ENCODE results near the gene COX6A2.

Gene COX6A2

DNA sequence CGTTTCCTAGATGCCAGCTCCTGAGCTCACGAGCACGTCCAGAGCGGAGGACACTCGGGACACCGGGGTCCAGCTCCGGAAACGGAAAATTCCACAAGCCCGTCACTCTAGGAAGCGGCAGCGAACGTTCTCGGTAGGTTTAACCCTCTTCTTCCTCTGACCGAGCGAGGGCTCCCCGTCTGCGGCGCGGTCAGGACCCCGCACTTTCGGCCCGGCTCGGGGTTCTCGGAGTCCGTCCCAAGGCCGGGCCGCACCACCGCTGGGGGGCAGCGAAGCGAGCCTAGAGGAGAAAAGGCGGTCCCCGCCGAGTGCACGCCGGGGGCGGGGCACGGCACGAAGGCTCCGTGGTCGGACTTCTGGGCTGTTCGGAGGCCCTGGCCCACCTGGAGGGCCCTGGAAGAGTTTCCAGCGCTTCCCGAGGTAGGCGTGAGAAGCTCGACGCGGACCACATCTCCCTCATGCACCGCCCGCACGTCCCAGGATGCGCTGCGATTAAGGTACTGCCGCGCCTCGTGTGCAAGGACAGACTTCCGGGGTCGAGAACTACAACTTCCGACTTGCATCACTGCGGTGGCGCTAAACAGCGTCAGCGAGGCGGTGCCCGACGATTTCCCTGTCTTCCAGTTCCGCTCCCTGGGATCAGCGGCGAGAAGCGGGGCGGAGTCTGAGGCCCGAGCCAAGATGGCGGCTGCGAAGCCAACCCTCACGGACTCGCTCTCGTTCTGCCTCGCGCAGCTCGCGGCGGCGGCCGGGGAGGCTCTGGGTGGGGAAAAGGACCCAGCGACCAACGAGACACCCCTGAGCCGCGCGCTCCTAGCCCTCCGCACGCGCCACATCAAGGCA, 30.9 kb upstream of the COX6A2 start, which contains the start of gene ARMC5:
TSS of gene ARMC5 (plus strand) at position 658 of the 843 bp plus-strand sequence. CDS start at position 682, 24 bp downstream.
- WGBS = under 1% methylated on average over 78 of the region's 91 CpGs

DNA sequence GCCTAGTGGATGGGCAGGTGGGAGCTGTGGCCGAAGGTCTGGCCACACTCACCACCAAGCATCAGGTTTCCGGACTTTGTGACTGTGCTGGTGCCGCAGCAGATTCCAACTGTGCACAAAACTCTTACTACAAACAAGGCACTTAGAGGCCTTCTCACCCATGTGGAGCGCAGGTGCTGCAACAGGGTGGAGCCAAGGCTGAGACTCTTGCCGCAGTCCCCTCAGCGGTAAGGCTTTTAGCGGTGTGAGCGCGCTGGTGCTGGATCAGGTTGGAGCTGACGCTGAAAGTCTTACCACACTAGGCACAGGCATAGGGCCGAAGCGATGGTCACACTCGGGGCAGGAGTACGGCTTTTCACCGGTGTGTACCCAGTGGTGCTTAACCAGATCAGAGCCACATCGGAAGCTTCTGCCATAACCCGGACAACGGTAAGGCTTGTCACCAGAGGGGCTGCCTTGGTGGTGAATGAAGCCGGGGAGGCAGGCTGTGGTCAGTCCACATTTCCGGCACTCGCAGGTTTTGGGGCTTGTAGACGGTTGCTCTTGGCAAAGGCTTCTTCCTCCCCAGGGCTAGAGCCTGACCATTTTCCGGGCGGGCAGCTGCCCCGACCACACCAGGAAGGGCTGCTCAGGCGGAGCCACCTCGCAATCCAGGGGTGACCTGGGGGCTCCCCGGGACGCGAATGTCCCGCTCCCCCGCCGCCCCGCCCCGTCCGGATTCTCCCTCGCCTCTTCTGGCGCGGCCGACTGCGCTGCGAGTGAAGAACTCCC, 30.1 kb upstream of the COX6A2 start:
- H2BK15ac ChIP-seq (ENCODE audit: low read depth, poor library complexity, severe bottlenecking) = peak overlapping the region; percentile 2
- peak overlapping the region; percentile 84 to 89 for H3K18ac ChIP-seq (ENCODE audit: low read depth in 1 of 2, low read length in 2 of 2)
- H3K4me3 ChIP-seq (ENCODE audit: insufficient read depth in 1 of 2, low read depth in 1 of 2, low read length in 2 of 2) = peak overlapping the region; percentile 79 to 87
- peak overlapping the region in 1 of 2 experiments; percentile 9 for H3K14ac ChIP-seq (ENCODE audit: low read length in 2 of 2)
- peak overlapping the region; percentile 95 for H3K27ac ChIP-seq (ENCODE audit: low read length, poor library complexity, severe bottlenecking)
- peak overlapping the region; percentile 99 for H3K9ac ChIP-seq (ENCODE audit: low read length)
- peak overlapping the region in 1 of 2 experiments; percentile 10 for H3K4ac ChIP-seq (ENCODE audit: low read depth in 1 of 2, low read length in 2 of 2)
- peaks cover 31% of the 10 kb centered on the region for H3K79me1 ChIP-seq (replicated peaks; ENCODE audit: low read length, poor library complexity, severe bottlenecking)
- no peaks in the 10 kb centered on the region for H3K9me3 ChIP-seq (ENCODE audit: control insufficient read depth, low read length)
- no peak overlapping the region for H3K23ac ChIP-seq (ENCODE audit: low read length in 2 of 2)
- H3K27me3 ChIP-seq (ENCODE audit: control insufficient read depth in 1 of 2, insufficient read depth in 1 of 2, low read length in 2 of 2) = no peaks in the 10 kb centered on the region
- no peak overlapping the region for H2BK120ac ChIP-seq (ENCODE audit: low read depth, low read length)
- peak overlapping the region; percentile 8 for H4K8ac ChIP-seq (ENCODE audit: low read length)
- peaks cover 34% of the 10 kb centered on the region for H3K4me1 ChIP-seq (ENCODE audit: control insufficient read depth, insufficient read depth, low read depth, low read length)
- no peak overlapping the region for H2BK12ac ChIP-seq (ENCODE audit: low read length in 2 of 2)
- H3K4me2 ChIP-seq (ENCODE audit: low read length, poor library complexity, severe bottlenecking) = peak overlapping the region; percentile 83
- no peak overlapping the region for H2AK5ac ChIP-seq (ENCODE audit: low read length, severe bottlenecking)
- H3K36me3 ChIP-seq (ENCODE audit: control insufficient read depth in 1 of 2, insufficient read depth in 2 of 2, low read depth in 1 of 2, low read length in 2 of 2) = peaks cover 28 to 36% of the 10 kb centered on the region in 2 experiments
- no peak overlapping the region for H2AFZ ChIP-seq (ENCODE audit: low read depth, low read length)
- H4K91ac ChIP-seq (ENCODE audit: low read length) = peak overlapping the region; percentile 40
- DNase-seq = peak; percentile 65
- H2BK5ac ChIP-seq (ENCODE audit: low read depth, low read length, poor library complexity, severe bottlenecking) = peak overlapping the region; percentile 68
- WGBS = 5% methylated on average over 42 of the region's 42 CpGs

More for the DNA sequence above, 30.9 kb upstream of the COX6A2 start, which contains the start of gene ARMC5:
- H3K4ac ChIP-seq (ENCODE audit: low read depth in 1 of 2, low read length in 2 of 2) = peak within 1 kb of the TSS; percentile 96 to 99
- peaks cover 31% of the 10 kb centered on the region for H3K79me1 ChIP-seq (replicated peaks; ENCODE audit: low read length, poor library complexity, severe bottlenecking)
- peaks cover 27% of the 10 kb centered on the region for H3K4me1 ChIP-seq (ENCODE audit: control insufficient read depth, insufficient read depth, low read depth, low read length)
- peak within 1 kb of the TSS; percentile 93 for H2BK120ac ChIP-seq (ENCODE audit: low read depth, low read length)
- H4K91ac ChIP-seq (ENCODE audit: low read length) = peak within 1 kb of the TSS; percentile 99
- peaks cover 36 to 43% of the 10 kb centered on the region in 2 experiments for H3K36me3 ChIP-seq (ENCODE audit: control insufficient read depth in 1 of 2, insufficient read depth in 2 of 2, low read depth in 1 of 2, low read length in 2 of 2)
- peak within 1 kb of the TSS in 1 of 2 experiments; percentile 75 for H2BK12ac ChIP-seq (ENCODE audit: low read length in 2 of 2)
- no peaks in the 10 kb centered on the region for H3K27me3 ChIP-seq (ENCODE audit: control insufficient read depth in 1 of 2, insufficient read depth in 1 of 2, low read length in 2 of 2)
- peak within 1 kb of the TSS in 1 of 2 experiments; percentile 97 for H3K14ac ChIP-seq (ENCODE audit: low read length in 2 of 2)
- peak within 1 kb of the TSS in 1 of 2 experiments; percentile 84 for H3K23ac ChIP-seq (ENCODE audit: low read length in 2 of 2)
- H3K27ac ChIP-seq (ENCODE audit: low read length, poor library complexity, severe bottlenecking) = peak within 1 kb of the TSS; percentile 95
- peak within 1 kb of the TSS; percentile 100 for H3K18ac ChIP-seq (ENCODE audit: low read depth in 1 of 2, low read length in 2 of 2)
- DNase-seq = peak; percentile 99
- H3K9me3 ChIP-seq (ENCODE audit: control insufficient read depth, low read length) = no peaks in the 10 kb centered on the region
- H2BK5ac ChIP-seq (ENCODE audit: low read depth, low read length, poor library complexity, severe bottlenecking) = peak within 1 kb of the TSS; percentile 99
- peak within 1 kb of the TSS; percentile 95 for H2AFZ ChIP-seq (ENCODE audit: low read depth, low read length)
- H3K9ac ChIP-seq (ENCODE audit: low read length) = peak within 1 kb of the TSS; percentile 99
- H4K8ac ChIP-seq (ENCODE audit: low read length) = peak within 1 kb of the TSS; percentile 97
- no peak within 1 kb of the TSS for H2AK5ac ChIP-seq (ENCODE audit: low read length, severe bottlenecking)
- peak within 1 kb of the TSS; percentile 100 for H2BK15ac ChIP-seq (ENCODE audit: low read depth, poor library complexity, severe bottlenecking)
- H3K4me3 ChIP-seq (ENCODE audit: insufficient read depth in 1 of 2, low read depth in 1 of 2, low read length in 2 of 2) = peak within 1 kb of the TSS; percentile 79 to 87
- H3K4me2 ChIP-seq (ENCODE audit: low read length, poor library complexity, severe bottlenecking) = peak within 1 kb of the TSS; percentile 83

DNA sequence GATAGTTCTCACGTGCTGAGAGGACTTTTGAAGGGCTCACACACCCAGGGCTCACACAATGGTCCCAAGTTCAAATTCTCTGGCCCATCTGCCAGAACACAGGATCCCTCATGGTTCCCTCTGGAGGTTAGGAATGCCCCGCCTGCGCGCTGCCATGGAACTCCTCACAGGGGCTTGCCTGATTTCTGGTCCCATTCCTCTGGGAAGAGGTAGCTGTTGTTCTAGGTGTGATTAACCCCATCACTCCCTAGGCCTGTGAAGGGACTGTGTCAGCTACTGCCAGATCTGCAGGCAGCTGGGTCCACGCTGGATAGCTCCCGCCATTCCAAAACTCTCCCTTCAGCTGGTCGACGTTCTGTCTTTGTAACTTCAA, 28.8 kb upstream of the COX6A2 start:
- Histone ChIP-seq H3K23ac (ENCODE audit: low read length in 2 of 2) (no peak overlapping the region), H3K4me2 (ENCODE audit: low read length, poor library complexity, severe bottlenecking) (no peak overlapping the region), H3K9me3 (ENCODE audit: control insufficient read depth, low read length) (no peaks in the 10 kb centered on the region), H2BK12ac (ENCODE audit: low read length in 2 of 2) (no peak overlapping the region), H2BK120ac (ENCODE audit: low read depth, low read length) (no peak overlapping the region), H3K9ac (ENCODE audit: low read length) (peak overlapping the region; percentile 99), H2AK5ac (ENCODE audit: low read length, severe bottlenecking) (no peak overlapping the region), H4K91ac (ENCODE audit: low read length) (no peak overlapping the region), H3K14ac (ENCODE audit: low read length in 2 of 2) (no peak overlapping the region), H3K4ac (ENCODE audit: low read depth in 1 of 2, low read length in 2 of 2) (peak overlapping the region in 1 of 2 experiments; percentile 30), H3K4me1 (ENCODE audit: control insufficient read depth, insufficient read depth, low read depth, low read length) (peaks cover 41% of the 10 kb centered on the region), H2AFZ (ENCODE audit: low read depth, low read length) (no peak overlapping the region), H3K4me3 (ENCODE audit: insufficient read depth in 1 of 2, low read depth in 1 of 2, low read length in 2 of 2) (peak overlapping the region in 1 of 2 experiments; percentile 87), H3K27me3 (ENCODE audit: control insufficient read depth in 1 of 2, insufficient read depth in 1 of 2, low read length in 2 of 2) (no peaks in the 10 kb centered on the region), H3K79me1 (replicated peaks; ENCODE audit: low read length, poor library complexity, severe bottlenecking) (peaks cover 23% of the 10 kb centered on the region), H3K18ac (ENCODE audit: low read depth in 1 of 2, low read length in 2 of 2) (no peak overlapping the region), H2BK15ac (ENCODE audit: low read depth, poor library complexity, severe bottlenecking) (no peak overlapping the region), H4K8ac (ENCODE audit: low read length) (no peak overlapping the region), H3K27ac (ENCODE audit: low read length, poor library complexity, severe bottlenecking) (no peak overlapping the region), H2BK5ac (ENCODE audit: low read depth, low read length, poor library complexity, severe bottlenecking) (no peak overlapping the region), H3K36me3 (ENCODE audit: control insufficient read depth in 1 of 2, insufficient read depth in 2 of 2, low read depth in 1 of 2, low read length in 2 of 2) (peaks cover 15 to 24% of the 10 kb centered on the region in 2 experiments)
- DNase-seq = no peak
- WGBS = 92% methylated on average over 8 of the region's 8 CpGs
